Neuronal stem cell (in vitro differentiated cells): ENCODE data around the gene SP4.

Experiments used
- DNase-seq: peaks from one replicate; pipeline ENCODE4 v3.0.0-alpha.2; 2013; ENCODE audit warnings: low spot score
- H2AFZ ChIP-seq: one replicate; pipeline ENCODE4 v1.6.1; 2013; ENCODE audit warnings: mild to moderate bottlenecking, low read length, inconsistent platforms
- H2AK5ac ChIP-seq: 2 replicates; pipeline ENCODE4 v1.6.1; 2013; ENCODE audit warnings: low read depth, mild to moderate bottlenecking, inconsistent platforms, low read length, moderate library complexity, mixed read lengths
- H2BK120ac ChIP-seq: 2 replicates; pipeline ENCODE4 v1.6.1; 2013; ENCODE audit warnings: low read depth, mild to moderate bottlenecking, inconsistent platforms, low read length, moderate library complexity, mixed read lengths
- H2BK12ac ChIP-seq: one replicate; pipeline ENCODE4 v1.6.1; 2013; ENCODE audit warnings: low read length, inconsistent platforms
- H2BK15ac ChIP-seq: 2 replicates; pipeline ENCODE4 v1.6.1; 2013; ENCODE audit warnings: mild to moderate bottlenecking, low read length, inconsistent platforms, mixed read lengths
- H2BK5ac ChIP-seq: one replicate; pipeline ENCODE4 v1.6.1; 2013; ENCODE audit warnings: inconsistent platforms, mild to moderate bottlenecking, low read length, moderate library complexity
- H3K14ac ChIP-seq: one replicate; pipeline ENCODE4 v1.6.1; 2013; ENCODE audit warnings: low read length, inconsistent platforms
- H3K18ac ChIP-seq: 2 replicates; pipeline ENCODE4 v1.6.1; 2013; ENCODE audit warnings: low read length, inconsistent platforms
- H3K23ac ChIP-seq: 2 replicates; pipeline ENCODE4 v1.6.1; 2013; ENCODE audit warnings: low read depth, mild to moderate bottlenecking, mixed read lengths, low read length, inconsistent platforms; ENCODE audit not compliant: poor library complexity
- H3K27ac ChIP-seq: replicated peaks from 3 replicates; pipeline ENCODE4 v1.5.1; 2013; ENCODE audit warnings: low read length, inconsistent platforms
- H3K27me3 ChIP-seq, 3 experiments: 2 replicates each; pipeline ENCODE4 v1.6.1; 2013; ENCODE audit warnings: low read length in 3 of 3, mild to moderate bottlenecking in 2 of 3, inconsistent platforms in 1 of 3, low read depth in 1 of 3, mixed read lengths in 1 of 3, moderate library complexity in 1 of 3; ENCODE audit not compliant: control insufficient read depth in 3 of 3, insufficient read depth in 3 of 3
- H3K36me3 ChIP-seq, 2 donors: replicated peaks in 1 of 2; 2 replicates each; pipeline ENCODE4 v1.6.1; 2013; ENCODE audit warnings: low read length in 2 of 2; ENCODE audit not compliant: control insufficient read depth in 2 of 2, insufficient read depth in 2 of 2
- H3K4ac ChIP-seq: 2 replicates; pipeline ENCODE4 v1.6.1; 2013; ENCODE audit warnings: inconsistent platforms, mild to moderate bottlenecking, low read length, moderate library complexity
- H3K4me1 ChIP-seq, 2 donors: 1 replicate in 1 of 2; 2 replicates in 1 of 2; pipeline ENCODE4 v1.6.1; 2013; ENCODE audit warnings: low read length in 2 of 2, low read depth in 1 of 2; ENCODE audit not compliant: control insufficient read depth in 2 of 2, insufficient read depth in 1 of 2
- H3K4me2 ChIP-seq: one replicate; pipeline ENCODE4 v1.6.1; 2013; ENCODE audit warnings: mild to moderate bottlenecking, low read length, inconsistent platforms; ENCODE audit not compliant: insufficient read depth, poor library complexity, severe bottlenecking
- H3K4me3 ChIP-seq, 2 donors: 2 replicates each; pipeline ENCODE4 v1.5.1; 2013; ENCODE audit warnings: low read length in 2 of 2, mild to moderate bottlenecking in 2 of 2, inconsistent platforms in 1 of 2, moderate library complexity in 1 of 2
- H3K79me1 ChIP-seq: one replicate; pipeline ENCODE4 v1.6.1; 2013; ENCODE audit warnings: low read depth, mild to moderate bottlenecking, inconsistent platforms, low read length, moderate library complexity
- H3K9ac ChIP-seq: one replicate; pipeline ENCODE4 v1.6.1; 2013; ENCODE audit warnings: mild to moderate bottlenecking, low read depth, low read length, inconsistent platforms; ENCODE audit not compliant: poor library complexity
- H3K9me3 ChIP-seq, 2 donors: replicated peaks in 1 of 2; 2 replicates each; pipeline versions ENCODE3 to v1.6.1; 2013; ENCODE audit warnings: low read length in 2 of 2, mild to moderate bottlenecking in 2 of 2, inconsistent platforms in 1 of 2, low read depth in 1 of 2, mixed read lengths in 1 of 2, moderate library complexity in 1 of 2; ENCODE audit not compliant: control insufficient read depth in 2 of 2, insufficient read depth in 1 of 2
- H4K8ac ChIP-seq: one replicate; pipeline ENCODE4 v1.6.1; 2013; ENCODE audit warnings: low read depth, mild to moderate bottlenecking, inconsistent platforms, low read length, moderate library complexity
- H4K91ac ChIP-seq: one replicate; pipeline ENCODE4 v1.6.1; 2013; ENCODE audit warnings: low read length, low read depth, mild to moderate bottlenecking, inconsistent platforms; ENCODE audit not compliant: poor library complexity
- WGBS, 2 donors: extraction: QIAGEN DNeasy Blood & Tissue Kit; methylation state at CpG; one replicate each; pipeline ENCODE4 v1.1.7; 2013; ENCODE audit warnings: missing lambda C conversion rate in 2 of 2, mixed read lengths in 1 of 2; ENCODE audit not compliant: insufficient read length in 2 of 2, insufficient replicate concordance in 1 of 2; ENCODE audit errors: extremely low coverage in 2 of 2; 5-methylcytosine and 5-hydroxymethylcytosine counted together

Gene SP4

GRCh38 chr7:21413502-21413901 is 14.4 kb upstream of the SP4 start:
- Histone ChIP-seq H3K36me3 (no peaks in the 10 kb centered on the region), H2AFZ (no peak overlapping the region), H3K27ac (no peak overlapping the region), H2BK120ac (no peak overlapping the region), H3K79me1 (no peaks in the 10 kb centered on the region), H3K27me3 (peaks cover 0 to 16% (median 0%) of the 10 kb centered on the region in 3 experiments), H3K9ac (no peak overlapping the region), H4K91ac (no peak overlapping the region), H3K14ac (no peak overlapping the region), H3K4me1 (no peaks in the 10 kb centered on the region), H3K4me2 (no peak overlapping the region), H2BK5ac (no peak overlapping the region), H2AK5ac (no peak overlapping the region), H3K4me3 (no peak overlapping the region), H3K23ac (no peak overlapping the region), H2BK12ac (no peak overlapping the region), H2BK15ac (no peak overlapping the region), H3K18ac (no peak overlapping the region), H3K4ac (no peak overlapping the region), H4K8ac (no peak overlapping the region), H3K9me3 (no peaks in the 10 kb centered on the region)
- DNase-seq = no peak

DNA sequence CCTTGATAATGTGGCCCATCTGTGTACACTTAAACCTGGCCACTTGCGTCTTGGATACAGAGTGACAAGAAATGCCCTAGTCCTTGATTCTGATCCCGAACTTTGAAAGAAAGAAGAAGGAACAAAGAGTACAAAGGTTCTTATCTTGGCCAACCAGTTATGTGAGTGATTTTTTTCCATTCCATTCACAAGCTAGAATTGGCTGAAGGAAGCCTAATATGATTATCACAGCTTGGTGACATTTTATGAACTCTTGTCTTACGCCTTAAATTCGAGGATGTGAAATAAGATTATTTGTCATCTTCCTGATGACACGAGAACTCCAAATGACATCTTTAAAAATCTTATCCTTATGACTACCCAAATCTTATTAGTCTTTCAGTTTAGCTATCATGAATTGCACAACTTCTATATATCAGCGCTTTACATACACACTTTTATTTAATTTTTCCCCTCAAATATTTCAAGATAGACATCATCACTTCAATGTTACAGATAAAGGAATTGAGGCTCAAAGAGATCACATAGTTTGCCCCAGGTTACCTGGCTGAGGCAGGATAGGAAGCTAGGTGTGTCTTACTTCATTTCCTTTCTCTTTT is 13.0 kb upstream of the SP4 start:
- no peak overlapping the region for H2BK120ac ChIP-seq
- no peaks in the 10 kb centered on the region for H3K36me3 ChIP-seq
- H3K18ac ChIP-seq = no peak overlapping the region
- no peak overlapping the region for H2AK5ac ChIP-seq
- no peak overlapping the region for H3K23ac ChIP-seq
- H4K91ac ChIP-seq = no peak overlapping the region
- peaks cover 0 to 16% (median 0%) of the 10 kb centered on the region in 3 experiments for H3K27me3 ChIP-seq
- H2AFZ ChIP-seq = no peak overlapping the region
- no peak overlapping the region for H2BK5ac ChIP-seq
- no peak overlapping the region for H3K9ac ChIP-seq
- no peak overlapping the region for H3K4me2 ChIP-seq
- no peak overlapping the region for H2BK15ac ChIP-seq
- H3K4ac ChIP-seq = no peak overlapping the region
- H4K8ac ChIP-seq = no peak overlapping the region
- DNase-seq = no peak
- H2BK12ac ChIP-seq = no peak overlapping the region
- no peak overlapping the region for H3K27ac ChIP-seq
- no peak overlapping the region for H3K14ac ChIP-seq
- no peaks in the 10 kb centered on the region for H3K79me1 ChIP-seq
- H3K4me1 ChIP-seq = no peaks in the 10 kb centered on the region
- WGBS, 2 donors = 100% methylated on average over 1 of the region's 6 CpGs
- no peak overlapping the region for H3K4me3 ChIP-seq
- H3K9me3 ChIP-seq = no peaks in the 10 kb centered on the region

DNA sequence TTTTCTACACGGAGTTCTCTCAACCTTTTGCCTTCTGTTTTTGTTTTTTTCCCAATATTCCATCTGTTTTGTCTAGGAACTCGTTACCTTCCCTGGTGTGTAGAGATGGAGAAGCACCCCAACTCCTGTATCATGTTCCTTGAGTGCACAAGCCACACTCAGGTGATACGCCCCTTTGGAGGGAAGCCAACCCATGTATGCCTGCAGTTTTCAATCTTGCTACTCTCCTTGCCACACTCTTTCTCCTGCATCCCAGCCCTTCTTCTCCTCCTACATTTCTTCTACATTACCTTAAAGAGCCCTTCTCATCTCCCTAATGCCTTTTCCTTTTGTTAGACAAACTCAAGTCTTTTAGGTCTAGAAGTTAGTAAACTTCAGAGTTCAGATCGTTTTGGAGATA is 10.2 kb upstream of the SP4 start:
- H3K36me3 ChIP-seq = no peaks in the 10 kb centered on the region
- H2AK5ac ChIP-seq = no peak overlapping the region
- no peak overlapping the region for H3K9ac ChIP-seq
- no peak overlapping the region for H2BK12ac ChIP-seq
- DNase-seq = no peak
- no peak overlapping the region for H3K4me3 ChIP-seq
- H2BK5ac ChIP-seq = no peak overlapping the region
- H3K4ac ChIP-seq = no peak overlapping the region
- H3K9me3 ChIP-seq = no peaks in the 10 kb centered on the region
- H3K27ac ChIP-seq = no peak overlapping the region
- no peak overlapping the region for H4K91ac ChIP-seq
- H3K23ac ChIP-seq = no peak overlapping the region
- peaks cover 0 to 10% (median 0%) of the 10 kb centered on the region in 3 experiments for H3K27me3 ChIP-seq
- no peak overlapping the region for H2BK120ac ChIP-seq
- no CpG with 5 or more reads among the region's 4 CpGs for WGBS, 2 donors
- H3K79me1 ChIP-seq = no peaks in the 10 kb centered on the region
- no peaks in the 10 kb centered on the region for H3K4me1 ChIP-seq
- no peak overlapping the region for H2BK15ac ChIP-seq
- H3K18ac ChIP-seq = no peak overlapping the region
- no peak overlapping the region for H2AFZ ChIP-seq
- no peak overlapping the region for H3K4me2 ChIP-seq
- H3K14ac ChIP-seq = no peak overlapping the region
- H4K8ac ChIP-seq = no peak overlapping the region

- no peak overlapping the region for H2BK120ac ChIP-seq
- no peak overlapping the region for H3K23ac ChIP-seq
- DNase-seq = no peak
- H2AK5ac ChIP-seq = no peak overlapping the region
- no peak overlapping the region for H3K14ac ChIP-seq
- no peak overlapping the region for H3K4me2 ChIP-seq
- peaks cover 6 to 8% of the 10 kb centered on the region in 2 donors for H3K4me1 ChIP-seq
- H2AFZ ChIP-seq = no peak overlapping the region
- no peaks in the 10 kb centered on the region for H3K79me1 ChIP-seq
- H3K27me3 ChIP-seq = peaks cover 0 to under 1% (median 0%) of the 10 kb centered on the region in 3 experiments
- H4K91ac ChIP-seq = no peak overlapping the region
- no peak overlapping the region for H2BK15ac ChIP-seq
- no peak overlapping the region for H3K4me3 ChIP-seq
- H3K9me3 ChIP-seq = no peaks in the 10 kb centered on the region
- H2BK12ac ChIP-seq = no peak overlapping the region
- no peak overlapping the region for H3K9ac ChIP-seq
- H4K8ac ChIP-seq = no peak overlapping the region
- H2BK5ac ChIP-seq = no peak overlapping the region
- no peak overlapping the region for H3K18ac ChIP-seq
- H3K4ac ChIP-seq = no peak overlapping the region
- H3K36me3 ChIP-seq = no peaks in the 10 kb centered on the region
- no peak overlapping the region for H3K27ac ChIP-seq
These were observed 5.1 kb upstream of the SP4 start for GRCh38 chr7:21422751-21423150.
